ENCODE measurements around the gene LDB2. TPM values are rescaled to one million over a fixed set of nuclear protein-coding genes. Genes with fewer than 3 reads are reported as not detected.
"Not testable (repeated sequence)": the region's sequence is repeated elsewhere in the genome, so short reads cannot be mapped to it uniquely, and the experiment has no call there.

The LDB2 gene
- total RNA-seq, 1 donor from 2014 or later: 33.3 TPM

DNA sequence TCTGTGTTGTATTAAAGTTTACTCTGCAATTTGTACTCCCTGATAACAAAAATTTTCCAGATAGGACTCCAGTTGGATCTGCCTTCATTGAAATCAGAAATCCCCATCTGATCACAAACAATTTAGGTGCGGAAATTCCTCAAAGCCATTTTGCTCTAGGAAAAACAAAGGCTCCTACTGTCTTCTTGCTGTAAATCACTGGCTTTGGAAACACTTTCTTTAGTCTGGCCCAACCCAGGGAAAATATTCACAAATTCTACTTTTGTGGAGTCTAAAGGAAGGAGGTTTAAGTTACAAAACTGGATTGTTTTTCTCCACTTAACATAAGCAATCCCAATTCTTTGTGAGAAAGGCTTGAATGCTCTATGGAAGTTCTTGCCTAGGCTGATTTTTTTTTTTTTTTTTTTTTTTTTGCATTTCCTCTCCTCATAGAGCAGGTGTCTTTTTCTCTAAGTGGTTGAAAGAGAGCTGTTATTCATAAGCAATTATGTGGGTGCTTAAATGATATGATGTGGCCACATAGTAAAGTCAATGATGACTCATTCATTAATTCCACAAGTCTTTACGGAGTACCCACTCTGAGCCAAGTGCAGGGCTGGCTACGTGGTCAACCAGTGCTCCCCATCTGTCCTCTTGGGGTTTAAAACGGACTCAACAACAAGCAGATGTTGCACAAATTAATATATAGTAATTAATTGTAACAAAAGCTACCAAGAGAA is 261.4 kb downstream of the LDB2 start:
- intact Hi-C loops (cut with DNase I): no loop called here
- DNase-seq (ENCODE audit: low spot score): no peak

- intact Hi-C loops (cut with DNase I): no loop called here
- no peak for DNase-seq (ENCODE audit: low spot score)
Observed at GRCh38 chr4:16636304-16636703, 262.1 kb downstream of the LDB2 start.

DNA sequence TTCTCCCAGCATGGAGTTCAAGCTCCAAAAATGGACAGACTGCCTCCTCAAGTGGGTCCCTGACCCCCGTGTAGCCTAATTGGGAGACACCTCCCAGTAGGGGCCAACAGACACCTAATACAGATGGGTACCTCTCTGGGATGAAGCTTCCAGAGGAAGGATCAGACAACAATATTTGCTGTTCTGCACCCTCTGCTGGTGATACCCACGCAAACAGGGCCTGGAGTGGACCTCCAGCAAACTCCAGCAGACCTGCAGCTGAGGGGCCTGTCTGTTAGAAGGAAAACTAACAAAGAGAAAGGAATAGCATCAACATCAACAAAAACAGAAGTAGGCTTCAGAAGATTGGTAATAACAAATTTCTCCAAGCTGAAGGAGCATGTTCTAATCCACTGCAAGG is 269.2 kb downstream of the LDB2 start:
- DNase-seq (ENCODE audit: low spot score); intact Hi-C loops (cut with DNase I): not testable (repeated sequence)

DNA sequence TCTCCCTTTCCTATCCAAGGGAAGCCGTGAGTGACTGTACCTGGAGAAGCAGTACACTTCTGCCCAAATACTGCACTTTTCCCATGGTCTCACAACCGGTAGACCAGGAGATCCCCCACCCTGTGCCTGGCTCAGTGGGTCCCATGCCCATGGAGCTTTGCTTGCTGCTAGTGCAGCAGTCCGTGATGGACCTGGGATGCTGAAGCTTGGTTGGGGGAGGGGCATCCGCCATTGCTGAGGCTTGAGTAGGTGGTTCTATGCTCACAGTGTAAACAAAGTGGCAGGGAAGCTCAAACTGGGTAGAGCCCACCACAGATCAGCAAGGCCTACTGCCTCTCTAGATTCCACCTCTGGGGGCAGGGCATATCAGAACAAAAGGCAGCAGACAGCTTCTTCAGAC is 269.6 kb downstream of the LDB2 start:
- intact Hi-C loops (cut with DNase I); DNase-seq (ENCODE audit: low spot score): not testable (repeated sequence)

GRCh38 chr4:16627999-16628398 is 270.4 kb downstream of the LDB2 start:
- intact Hi-C loops (cut with DNase I): no loop called here
- no peak for DNase-seq (ENCODE audit: low spot score)

DNA sequence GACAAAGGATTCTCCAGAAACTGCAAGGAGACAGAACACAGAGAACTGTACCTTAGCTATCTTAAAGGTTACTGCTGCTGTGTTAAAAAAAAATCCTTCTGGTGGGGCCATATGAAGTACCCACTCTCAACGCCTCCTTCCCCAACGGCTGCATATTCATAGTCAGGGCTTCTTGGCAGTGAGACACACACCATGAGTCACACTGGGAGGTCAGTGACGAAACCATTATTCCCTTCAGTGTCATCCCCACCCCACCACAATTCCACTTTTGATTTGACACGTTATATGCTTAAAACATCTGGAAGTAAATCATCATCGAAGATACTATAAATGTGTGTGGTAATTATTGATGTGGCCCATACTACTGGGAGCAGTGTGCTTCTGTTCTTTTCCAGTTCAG is 271.5 kb downstream of the LDB2 start:
- DNase-seq (ENCODE audit: low spot score): no peak
- intact Hi-C loops (cut with DNase I): no loop called here

DNA sequence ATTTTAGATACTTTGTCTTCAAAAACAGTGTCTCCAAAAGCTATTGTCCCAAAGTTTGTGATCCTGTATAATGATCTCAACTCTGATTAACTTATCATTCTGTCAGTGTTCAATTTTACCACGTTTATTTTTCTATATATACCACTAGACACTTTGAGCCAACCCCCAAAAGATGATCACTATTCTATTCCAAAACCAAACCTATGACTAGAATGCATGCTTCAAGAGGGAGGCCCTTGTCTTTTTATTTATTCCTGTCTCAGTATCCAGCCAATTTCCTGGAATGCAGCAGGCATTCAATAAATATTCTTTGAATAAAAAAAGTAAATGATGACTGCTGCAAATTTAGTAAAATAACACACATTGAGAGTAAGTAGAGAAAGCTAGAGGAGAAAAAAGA is 275.6 kb downstream of the LDB2 start:
- DNase-seq (ENCODE audit: low spot score): no peak
- intact Hi-C loops (cut with DNase I): no loop called here

GRCh38 chr4:16617435-16617834 is 281.0 kb downstream of the LDB2 start:
- DNase-seq (ENCODE audit: low spot score): no peak
- intact Hi-C loops (cut with DNase I): no loop called here

GRCh38 chr4:16617011-16617410 is 281.4 kb downstream of the LDB2 start:
- intact Hi-C loops (cut with DNase I): no loop called here
- DNase-seq (ENCODE audit: low spot score): no peak

- DNase-seq (ENCODE audit: low spot score): no peak
- intact Hi-C loops (cut with DNase I): no loop called here
Observed at GRCh38 chr4:16609170-16609758, 289.2 kb downstream of the LDB2 start.

- intact Hi-C loops (cut with DNase I): no loop called here
Observed at GRCh38 chr4:16608611-16609125, 289.8 kb downstream of the LDB2 start.

DNA sequence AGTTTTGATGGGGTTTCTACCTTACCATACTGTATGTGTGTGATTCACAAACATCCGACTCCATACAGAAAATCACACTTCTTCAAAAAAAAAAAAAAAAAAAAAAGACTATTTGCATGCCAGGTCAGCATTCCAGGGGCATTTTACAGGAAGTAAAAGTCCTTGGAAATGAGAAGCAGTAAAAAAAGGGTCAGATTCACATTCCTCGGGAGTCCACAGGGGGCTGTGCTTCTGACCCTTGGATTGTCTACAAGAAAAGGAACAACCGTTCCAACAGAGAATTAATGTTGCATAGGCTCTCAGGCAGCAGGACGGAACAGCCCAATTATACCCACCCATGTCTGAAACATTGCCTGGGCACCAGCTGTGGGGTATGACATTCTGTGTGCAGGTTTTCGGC is 290.3 kb downstream of the LDB2 start:
- DNase-seq (ENCODE audit: low spot score): no peak
- intact Hi-C loops (cut with DNase I): no loop called here

More at GRCh38 chr4:16608611-16609125, 289.8 kb downstream of the LDB2 start:
- no peak for DNase-seq (ENCODE audit: low spot score)

DNA sequence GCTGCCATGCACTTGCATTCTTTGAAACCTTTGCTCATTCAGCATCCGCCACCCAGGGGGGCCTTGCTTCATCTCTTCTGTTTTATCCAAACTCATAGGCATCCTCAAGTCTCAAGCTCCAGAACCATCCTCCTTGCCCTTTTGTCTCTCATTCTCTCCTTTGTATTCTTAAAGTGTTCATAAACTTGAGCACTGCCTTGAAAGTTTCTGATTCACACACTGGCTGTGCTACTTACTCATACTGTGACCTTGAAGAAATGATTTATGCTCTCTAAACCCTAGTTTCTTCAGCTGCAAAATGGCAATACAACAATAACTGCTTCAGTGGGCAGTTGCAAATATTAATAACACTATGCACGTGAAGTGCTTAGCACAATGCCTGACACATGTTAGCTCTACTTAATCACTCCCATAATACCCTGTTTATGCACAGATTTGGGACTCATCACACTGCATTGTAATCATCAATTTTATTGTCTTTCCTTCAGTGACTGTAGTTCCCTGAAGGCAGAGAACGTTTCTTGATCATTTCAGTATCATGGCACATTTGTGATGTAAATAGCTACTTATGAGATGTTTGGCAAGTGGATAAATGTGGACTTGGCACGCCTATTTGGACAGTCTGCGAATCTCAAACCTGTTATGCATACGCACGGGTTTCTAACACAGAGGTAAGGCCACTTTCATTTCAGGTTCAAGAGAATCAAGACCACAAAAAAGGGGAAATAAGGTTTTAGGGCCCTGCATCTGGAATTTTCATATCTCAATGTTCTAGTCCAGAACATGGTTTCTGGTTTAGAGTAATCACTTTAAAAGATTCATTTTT is 291.0 kb downstream of the LDB2 start:
- no peak for DNase-seq (ENCODE audit: low spot score)
- intact Hi-C loops (cut with DNase I): no loop called here

GRCh38 chr4:16606691-16607090 is 291.8 kb downstream of the LDB2 start:
- no peak for DNase-seq (ENCODE audit: low spot score)
- intact Hi-C loops (cut with DNase I): no loop called here

DNA sequence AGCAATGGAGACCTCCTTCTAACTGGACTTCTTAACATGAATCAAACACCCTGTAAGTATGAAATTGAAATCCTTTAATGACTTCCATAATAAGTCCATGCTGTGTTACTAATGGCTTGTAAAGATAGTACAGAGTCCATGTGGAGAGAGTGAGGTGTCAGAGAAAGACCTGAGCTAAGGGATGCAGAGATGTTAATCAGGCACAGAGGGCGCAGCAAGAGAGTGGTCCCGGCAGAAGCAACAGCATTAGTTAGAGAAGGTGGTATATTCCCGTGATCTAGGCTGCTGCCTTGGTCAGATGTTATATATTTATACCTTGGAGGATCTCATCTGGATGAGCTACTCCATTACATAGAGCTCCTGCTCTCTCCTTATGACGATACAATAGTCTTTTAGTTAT is 295.3 kb downstream of the LDB2 start:
- intact Hi-C loops (cut with DNase I): no loop called here

GRCh38 chr4:16598597-16599206 is 299.7 kb downstream of the LDB2 start:
- intact Hi-C loops (cut with DNase I): no loop called here
- no peak for DNase-seq (ENCODE audit: low spot score)

More for the DNA sequence above, 295.3 kb downstream of the LDB2 start:
- DNase-seq (ENCODE audit: low spot score): no peak

DNA sequence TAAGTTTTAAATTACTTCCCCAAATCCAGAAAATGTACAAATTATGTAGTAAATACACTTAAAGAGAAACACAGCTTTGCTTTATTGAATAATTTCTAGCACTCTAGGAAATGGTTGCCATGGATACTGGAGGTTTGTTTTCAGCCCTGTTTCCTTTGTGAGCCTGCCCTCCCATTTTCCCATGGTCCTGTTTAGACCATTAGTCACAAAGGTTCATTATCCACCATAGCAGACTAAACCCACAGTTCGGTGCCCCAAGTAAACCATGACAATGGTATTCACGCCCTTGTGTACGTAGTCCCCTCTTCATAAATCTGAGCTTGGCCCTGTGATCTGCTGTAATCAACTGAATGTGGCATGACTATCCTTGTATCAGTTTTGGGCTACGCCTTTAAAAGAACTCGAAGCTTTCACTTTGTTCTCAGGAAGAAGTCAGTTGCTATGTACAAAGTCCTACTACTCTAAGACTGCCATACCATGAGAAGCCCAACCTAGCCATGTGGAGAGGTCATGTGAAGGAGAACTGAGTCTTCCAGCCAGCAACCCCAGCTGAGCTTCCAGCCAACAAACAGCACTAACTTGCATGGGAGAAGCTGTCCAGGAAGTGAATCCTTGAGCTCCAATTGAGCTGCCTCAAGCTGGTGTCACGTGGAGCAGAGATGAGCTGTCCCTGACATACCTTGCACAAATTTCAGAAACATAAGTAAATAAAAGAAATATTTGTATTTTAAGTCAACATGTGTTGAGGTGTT is 300.4 kb downstream of the LDB2 start:
- no peak for DNase-seq (ENCODE audit: low spot score)

GRCh38 chr4:16597443-16597842 is 301.0 kb downstream of the LDB2 start:
- DNase-seq (ENCODE audit: low spot score): no peak
- intact Hi-C loops (cut with DNase I): no loop called here

More for the DNA sequence above, 300.4 kb downstream of the LDB2 start:
- intact Hi-C loops (cut with DNase I): no loop called here

DNA sequence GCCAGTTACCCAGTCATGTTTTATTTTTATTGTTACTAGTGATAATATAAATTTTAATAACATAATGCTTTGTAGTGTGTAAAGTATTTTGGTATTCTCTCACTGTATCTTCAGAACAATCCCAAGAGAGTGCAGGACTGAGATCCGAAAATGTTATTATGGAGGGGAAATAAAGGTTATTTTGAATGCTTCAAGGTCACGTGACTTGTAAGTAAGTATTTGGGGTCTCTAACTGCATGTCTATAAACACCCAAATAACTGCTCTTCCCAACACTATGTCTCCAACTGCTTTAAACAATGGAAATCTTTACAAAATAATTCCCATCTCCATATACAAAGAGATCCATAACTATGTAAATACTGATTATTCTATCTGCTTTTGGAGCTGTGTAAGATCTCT is 302.2 kb downstream of the LDB2 start:
- DNase-seq (ENCODE audit: low spot score): no peak
- intact Hi-C loops (cut with DNase I): no loop called here

Data from cardiac septum (tissue), 1 donor.